ENCODE results near the gene WDR20.
"Not testable (repeated sequence)": the region's sequence is repeated elsewhere in the genome, so short reads cannot be mapped to it uniquely, and the experiment has no call there.

WDR20 gene

DNA sequence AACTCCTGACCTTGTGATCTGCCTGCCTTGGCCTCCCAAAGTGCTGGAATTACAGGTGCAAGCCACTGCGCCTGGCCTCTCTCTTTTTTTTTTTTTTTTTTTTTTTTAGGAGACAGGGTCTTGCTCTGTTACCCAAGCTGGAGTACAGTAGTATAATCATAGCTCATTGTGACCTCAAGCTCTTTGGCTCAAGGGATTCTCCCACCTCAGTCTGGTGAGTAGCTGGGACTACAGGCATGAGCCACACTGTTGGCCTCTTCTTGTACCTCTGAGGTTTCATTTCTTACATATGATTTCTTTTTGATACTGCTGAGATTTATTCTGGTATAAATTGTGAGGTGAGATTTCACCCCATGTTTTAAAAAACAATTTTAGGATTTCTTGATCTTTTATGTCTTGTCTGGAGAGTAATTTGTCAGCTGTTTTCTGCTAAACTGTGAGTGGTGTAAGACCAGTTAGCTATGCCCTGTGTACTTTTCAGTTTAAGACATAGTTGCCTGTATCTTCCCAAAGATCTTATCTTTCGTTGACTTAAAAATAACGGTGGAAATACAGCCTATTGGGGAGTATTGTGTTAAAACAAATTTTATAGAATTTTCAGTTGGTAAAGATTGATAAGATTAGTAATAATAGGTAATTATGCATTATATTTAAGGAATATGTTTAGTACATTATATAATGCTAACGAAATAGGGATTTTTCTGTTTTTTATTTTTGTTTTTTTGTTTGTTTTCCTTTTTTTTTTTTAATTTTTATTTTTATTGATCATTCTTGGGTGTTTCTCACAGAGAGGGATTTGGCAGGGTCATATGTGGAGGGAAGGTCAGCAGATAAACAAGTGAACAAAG lies 31.7 kb downstream of the WDR20 start:
- DNase-seq (ENCODE audit: low read depth): no peak

DNA sequence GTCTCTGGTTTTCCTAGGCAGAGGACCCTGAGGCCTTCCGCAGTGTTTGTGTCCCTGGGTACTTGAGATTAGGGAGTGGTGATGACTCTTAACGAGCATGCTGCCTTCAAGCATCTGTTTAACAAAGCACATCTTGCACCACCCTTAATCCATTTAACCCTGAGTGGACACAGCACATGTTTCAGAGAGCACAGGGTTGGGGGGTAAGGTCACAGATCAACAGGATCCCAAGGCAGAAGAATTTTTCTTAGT lies 32.2 kb downstream of the WDR20 start:
- DNase-seq (ENCODE audit: low read depth): not testable (repeated sequence)

DNA sequence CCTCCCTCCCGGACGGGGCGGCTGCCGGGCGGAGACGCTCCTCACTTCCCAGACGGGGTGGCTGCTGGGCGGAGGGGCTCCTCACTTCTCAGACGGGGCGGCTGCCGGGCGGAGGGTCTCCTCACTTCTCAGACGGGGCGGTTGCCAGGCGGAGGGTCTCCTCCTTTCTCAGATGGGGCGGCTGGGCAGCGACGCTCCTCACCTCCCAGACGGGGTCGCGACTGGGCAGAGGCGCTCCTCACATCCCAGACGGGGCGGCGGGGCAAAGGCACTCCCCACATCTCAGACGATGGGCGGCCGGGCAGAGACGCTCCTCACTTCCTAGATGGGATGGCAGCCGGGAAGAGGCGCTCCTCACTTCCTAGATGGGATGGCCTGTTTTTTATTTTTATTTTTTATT lies 33.0 kb downstream of the WDR20 start:
- not testable (repeated sequence) for DNase-seq (ENCODE audit: low read depth)

DNA sequence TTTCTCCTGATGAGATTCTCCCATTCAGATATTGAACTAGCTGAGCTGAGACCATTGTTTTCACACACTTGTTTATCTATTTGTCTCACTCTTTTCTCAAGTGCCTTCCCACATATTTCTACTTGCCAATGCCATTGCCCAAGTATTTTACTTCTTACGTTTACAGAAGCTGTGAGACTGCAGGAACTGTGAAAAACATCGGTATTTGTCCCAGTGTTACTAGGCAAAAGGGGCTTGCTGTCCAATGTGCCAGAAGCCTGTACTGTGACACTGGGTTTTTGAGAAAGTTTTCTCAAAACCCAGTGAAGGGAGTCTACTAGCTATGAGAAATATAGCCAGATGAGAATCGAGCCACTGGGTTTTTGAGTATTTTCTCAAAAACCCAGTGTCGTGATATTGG lies 37.5 kb downstream of the WDR20 start:
- DNase-seq (ENCODE audit: low read depth): no peak

DNA sequence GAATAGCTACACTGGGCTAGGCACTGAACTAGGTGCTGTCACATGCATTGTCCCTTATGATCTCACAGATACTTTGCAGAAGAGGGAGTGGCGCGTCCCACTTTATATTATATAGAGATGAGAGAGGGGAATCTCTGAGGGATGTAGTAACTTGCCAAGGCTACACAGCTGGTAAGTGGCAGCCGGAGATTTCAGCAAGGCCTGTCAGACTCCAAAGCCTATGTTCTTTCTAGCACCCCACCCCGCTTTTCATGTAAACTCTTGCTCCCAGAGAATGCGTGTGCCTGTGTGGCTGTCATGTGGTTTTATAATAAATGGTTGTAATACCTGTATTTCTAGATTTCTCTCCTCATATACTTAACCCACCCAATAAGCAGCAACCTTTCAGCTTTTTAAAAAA lies 39.1 kb downstream of the WDR20 start:
- no peak for DNase-seq (ENCODE audit: low read depth)

DNA sequence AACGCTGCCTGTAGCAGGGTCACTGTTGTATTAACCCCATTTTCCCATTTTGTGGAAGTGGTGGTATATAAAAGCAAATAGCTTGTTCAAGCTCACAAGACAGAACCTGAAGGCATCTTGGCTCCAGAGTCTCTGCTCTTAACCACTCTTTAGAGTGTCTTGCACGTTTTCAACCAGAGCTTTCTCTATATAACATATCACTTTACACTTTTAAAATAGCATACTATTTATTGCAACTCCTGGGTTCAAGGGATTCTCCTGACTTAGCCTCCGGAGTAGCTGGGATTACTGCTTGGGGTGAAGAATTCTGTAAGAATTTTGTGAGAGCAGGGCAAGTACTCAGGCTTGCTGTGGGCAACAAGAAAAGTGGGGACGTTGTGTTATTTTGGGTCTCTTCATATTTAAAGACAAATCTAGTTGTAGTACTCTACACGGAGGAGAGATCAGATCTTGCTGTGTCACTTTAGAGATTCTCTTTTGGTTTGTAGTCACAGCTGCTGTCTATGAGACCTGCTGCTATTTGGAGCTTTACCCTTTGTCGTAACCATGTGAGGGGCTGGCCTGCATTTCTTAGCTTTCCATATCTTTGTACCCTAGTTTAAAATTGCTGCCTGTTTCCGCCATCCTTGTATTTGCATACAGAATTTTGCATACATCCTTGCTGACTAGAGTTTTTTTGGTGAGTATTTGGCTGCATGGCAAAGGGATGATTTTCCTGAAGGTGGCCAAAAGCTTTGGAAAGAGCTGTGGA lies 40.7 kb downstream of the WDR20 start:
- no peak for DNase-seq (ENCODE audit: low read depth)

DNA sequence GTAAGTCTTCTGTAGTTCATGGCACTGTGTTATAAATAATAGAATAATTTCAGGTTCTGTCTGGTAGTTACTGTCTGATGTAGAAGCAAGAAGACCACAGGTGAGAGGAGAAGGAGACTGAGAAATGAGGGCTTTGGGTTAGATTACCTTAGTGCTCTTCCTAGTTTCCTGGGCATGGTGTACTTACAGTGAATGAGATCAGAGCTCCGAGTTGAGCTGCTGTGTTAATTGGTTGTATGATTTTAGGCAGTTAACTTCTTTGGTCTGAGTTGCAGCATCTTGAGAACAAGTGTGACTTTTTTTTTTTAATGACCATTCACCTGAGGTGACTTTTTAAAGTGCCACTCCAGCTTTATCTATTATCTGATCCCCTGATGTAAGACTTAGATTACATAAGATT lies 41.5 kb downstream of the WDR20 start:
- no peak for DNase-seq (ENCODE audit: low read depth)

DNA sequence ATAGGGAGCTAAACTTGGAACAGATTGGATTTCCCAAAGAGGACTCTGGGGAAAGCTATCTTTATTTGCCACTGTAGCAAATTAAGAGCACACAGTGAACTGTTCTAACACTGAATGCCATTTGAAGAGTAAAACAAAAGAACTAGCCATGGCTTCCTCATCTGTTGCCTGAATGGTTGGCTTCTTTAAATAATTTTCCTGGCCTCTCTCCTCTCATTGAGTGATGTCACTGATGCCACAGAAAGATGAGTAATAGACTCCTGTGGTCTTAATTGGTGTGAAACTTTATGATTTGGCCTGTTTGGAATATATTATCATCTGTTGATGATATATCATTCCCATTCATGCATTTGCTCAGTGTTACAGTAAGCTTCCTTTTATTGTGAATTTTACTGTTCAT lies 42.5 kb downstream of the WDR20 start:
- DNase-seq (ENCODE audit: low read depth): no peak

- no peak for DNase-seq (ENCODE audit: low read depth)
Measured at GRCh38 chr14:102182936-102183619, 43.4 kb downstream of the WDR20 start.

DNA sequence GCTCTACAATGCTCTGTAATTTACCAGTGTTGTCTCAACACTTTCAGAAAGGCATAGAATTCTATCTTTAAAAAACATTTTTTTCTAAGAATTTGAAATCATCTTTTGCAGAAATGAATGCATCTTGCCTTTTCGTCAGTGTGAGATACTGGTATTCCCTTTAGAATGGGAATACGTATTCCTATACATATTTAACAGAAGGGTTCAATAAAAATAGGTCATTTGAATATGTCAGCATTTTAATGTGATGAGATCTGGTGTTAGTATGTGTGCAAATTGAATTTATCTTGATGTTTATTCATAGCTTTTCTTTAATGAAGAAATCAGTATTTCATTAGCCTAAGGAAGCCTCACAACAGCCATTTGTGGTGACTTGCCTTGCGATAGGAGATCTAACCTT lies 44.2 kb downstream of the WDR20 start:
- DNase-seq (ENCODE audit: low read depth): no peak

DNA sequence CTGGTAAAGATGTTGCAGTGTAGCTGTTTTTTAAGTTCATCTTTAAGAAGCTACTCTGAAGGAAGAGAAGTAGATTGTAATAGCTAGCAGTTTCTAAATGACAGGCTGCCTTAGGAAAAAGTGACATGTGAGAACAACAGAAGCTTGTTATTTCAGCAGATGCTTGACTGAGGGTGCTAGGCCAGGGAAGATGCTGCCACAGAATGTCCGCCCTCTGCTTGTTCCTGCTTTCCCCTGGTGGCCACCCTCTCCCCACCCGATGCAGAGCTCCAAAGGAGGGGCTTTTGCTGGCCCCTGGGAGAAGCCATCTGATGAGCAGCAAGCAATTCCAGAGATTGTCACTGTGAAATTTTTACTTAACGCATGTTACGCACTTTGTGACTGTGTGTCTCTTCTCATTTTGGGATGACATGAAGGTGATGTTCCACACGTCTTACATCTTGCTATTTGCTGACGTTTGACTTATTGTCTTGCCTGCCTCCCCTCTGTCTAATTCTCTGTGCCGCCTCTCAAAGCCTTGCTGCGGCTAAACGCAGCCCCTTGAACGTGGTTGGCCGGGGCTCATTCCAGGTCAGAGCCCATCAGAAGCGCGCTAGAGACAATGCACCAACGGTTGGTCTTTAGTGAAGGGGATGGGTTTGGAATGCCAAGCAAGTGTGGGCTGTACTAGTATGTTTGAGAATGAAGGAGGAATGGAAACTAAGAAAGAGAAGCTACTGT lies 44.8 kb downstream of the WDR20 start:
- DNase-seq (ENCODE audit: low read depth): no peak

DNA sequence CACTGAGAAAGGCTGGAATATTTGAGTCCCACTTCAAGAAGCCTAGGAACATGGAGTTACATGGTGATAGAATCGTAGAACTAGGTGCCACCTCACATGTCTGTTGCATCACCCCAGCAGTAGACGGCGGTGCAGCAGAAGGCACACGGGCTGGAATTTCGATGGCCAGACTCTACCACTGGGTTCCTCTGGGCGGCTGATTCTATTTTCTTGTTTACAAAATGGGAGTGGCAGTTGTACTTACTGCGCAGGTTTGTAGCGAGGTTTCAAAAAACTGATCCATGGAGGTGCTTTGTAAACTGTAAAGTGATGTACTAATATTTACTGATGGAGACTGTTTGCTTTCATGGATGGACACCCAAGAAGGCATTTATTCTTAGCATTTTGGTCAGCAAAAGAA lies 45.7 kb downstream of the WDR20 start:
- DNase-seq (ENCODE audit: low read depth): no peak

DNA sequence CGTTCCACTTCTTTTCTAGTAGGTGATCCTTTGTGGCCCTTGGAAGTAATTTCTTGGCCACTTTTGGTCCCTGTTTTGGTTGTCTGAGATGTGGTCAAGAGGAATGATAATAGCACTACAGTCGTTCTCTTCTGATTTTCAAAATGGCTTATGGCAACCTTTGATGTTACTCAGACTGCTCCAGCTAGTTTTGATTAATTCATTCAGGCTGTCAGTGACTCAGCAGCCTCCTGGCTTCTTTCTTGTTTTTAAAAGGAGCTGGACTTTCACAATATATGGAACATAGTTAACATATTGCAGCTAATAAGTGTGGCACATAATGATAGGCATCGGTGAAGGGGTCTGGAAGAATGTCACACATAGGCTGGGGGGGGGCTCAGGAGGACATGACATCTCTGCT lies 47.3 kb downstream of the WDR20 start:
- no peak for DNase-seq (ENCODE audit: low read depth)

GRCh38 chr14:102187568-102188001 lies 47.9 kb downstream of the WDR20 start:
- DNase-seq (ENCODE audit: low read depth): no peak

- DNase-seq (ENCODE audit: low read depth): no peak
Measured at GRCh38 chr14:102188187-102188586, 48.5 kb downstream of the WDR20 start.

DNA sequence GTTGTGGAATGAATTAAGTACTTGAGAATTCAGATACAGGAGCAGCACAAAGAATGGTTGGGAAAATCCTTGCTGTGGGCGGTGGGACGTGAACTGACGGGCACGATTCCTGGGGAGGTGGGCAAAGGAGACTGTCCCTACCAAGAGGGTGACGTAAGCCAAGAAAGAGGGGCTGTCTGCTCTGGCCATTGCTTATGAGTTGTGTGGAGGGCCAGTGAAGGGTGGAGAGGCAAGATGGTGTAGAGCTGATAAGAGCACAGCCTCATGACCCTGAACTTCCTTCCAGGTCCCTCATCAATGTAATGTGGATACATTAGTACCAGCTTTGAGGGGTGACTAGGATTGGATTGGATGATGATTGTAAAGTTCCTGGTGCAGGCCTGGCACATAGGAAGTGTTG lies 50.2 kb downstream of the WDR20 start:
- DNase-seq (ENCODE audit: low read depth): no peak

- DNase-seq (ENCODE audit: low read depth): no peak
Measured at GRCh38 chr14:102192840-102193502, 53.3 kb downstream of the WDR20 start.

GRCh38 chr14:102194856-102195255 lies 55.2 kb downstream of the WDR20 start:
- DNase-seq (ENCODE audit: low read depth): no peak

DNA sequence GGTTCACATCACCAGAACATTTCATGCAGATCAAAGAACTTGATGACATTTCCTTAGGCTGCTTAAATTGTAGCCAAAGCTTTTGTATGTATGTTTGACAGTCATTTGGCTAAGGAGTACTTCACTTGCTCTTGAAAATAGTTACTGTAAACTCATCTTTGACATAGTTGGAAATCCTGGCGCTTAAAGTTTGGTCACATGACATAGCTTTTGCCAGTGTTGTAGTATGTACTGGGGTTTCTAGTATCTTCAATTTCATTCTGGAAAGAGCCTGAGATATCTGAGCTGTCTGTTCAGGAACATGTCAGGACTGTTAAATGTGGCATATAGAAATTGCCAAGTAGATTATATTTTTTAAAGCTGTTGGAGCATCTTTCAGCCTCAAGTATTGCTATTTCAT lies 55.7 kb downstream of the WDR20 start:
- no peak for DNase-seq (ENCODE audit: low read depth)

GRCh38 chr14:102196039-102196901 lies 56.6 kb downstream of the WDR20 start:
- DNase-seq (ENCODE audit: low read depth): no peak

GRCh38 chr14:102196902-102197230 lies 57.2 kb downstream of the WDR20 start:
- DNase-seq (ENCODE audit: low read depth): no peak

All from HS-27A (cell line).